ENCODE results near the gene ANKRD6. TPM values are rescaled to one million over a fixed set of nuclear protein-coding genes. Genes with fewer than 3 reads are reported as not detected.

Gene ANKRD6
- total RNA-seq, 1 donor from 2014 or later = 70.9 TPM

DNA sequence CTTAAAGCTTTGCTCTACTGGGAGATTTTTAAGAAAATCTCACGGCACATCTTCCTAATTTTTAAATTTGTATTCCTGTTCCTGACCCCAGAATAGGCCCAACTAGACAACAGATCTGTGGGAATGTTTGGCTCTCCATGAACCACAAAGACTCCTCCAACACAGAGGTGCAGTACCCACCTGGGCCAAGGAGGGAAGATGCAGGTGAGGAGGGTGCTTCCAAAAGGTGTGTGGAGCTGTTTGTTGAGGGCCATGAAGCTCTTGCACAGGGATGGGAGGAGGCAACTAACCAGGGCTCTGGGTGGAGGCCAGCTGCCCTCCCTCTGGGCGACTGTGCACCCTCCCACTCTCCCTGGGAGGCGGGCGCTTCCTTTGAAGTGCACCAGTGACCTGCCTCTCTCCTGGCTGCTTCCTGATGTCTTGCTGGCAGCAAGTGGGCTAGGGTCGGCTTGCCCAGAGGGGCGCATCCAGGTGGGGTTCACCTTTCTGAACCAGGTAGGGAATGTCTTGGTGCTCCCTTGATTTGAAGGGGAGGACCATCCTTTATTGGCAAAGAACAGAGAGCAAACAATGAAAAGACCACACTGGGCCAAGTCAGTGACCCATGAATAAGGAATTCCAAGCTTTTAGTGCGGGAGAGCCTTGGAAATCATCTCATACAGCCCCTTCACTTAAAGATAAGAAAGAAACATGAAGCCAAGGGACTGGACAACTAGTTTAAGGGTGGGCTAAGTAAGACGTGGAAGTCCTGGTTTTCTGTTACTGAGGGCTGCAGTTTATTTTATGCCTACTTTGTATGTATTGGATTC, 76.0 kb downstream of the ANKRD6 start:
- H3K36me3 Mint-ChIP-seq (ENCODE audit: low read depth, unreplicated experiment) = peaks cover 4% of the 10 kb centered on the region
- no peaks in the 10 kb centered on the region for H3K27me3 Mint-ChIP-seq (ENCODE audit: unreplicated experiment)
- H3K4me3 Mint-ChIP-seq (ENCODE audit: unreplicated experiment) = no peak overlapping the region
- TF ChIP-seq, protein P1, sequence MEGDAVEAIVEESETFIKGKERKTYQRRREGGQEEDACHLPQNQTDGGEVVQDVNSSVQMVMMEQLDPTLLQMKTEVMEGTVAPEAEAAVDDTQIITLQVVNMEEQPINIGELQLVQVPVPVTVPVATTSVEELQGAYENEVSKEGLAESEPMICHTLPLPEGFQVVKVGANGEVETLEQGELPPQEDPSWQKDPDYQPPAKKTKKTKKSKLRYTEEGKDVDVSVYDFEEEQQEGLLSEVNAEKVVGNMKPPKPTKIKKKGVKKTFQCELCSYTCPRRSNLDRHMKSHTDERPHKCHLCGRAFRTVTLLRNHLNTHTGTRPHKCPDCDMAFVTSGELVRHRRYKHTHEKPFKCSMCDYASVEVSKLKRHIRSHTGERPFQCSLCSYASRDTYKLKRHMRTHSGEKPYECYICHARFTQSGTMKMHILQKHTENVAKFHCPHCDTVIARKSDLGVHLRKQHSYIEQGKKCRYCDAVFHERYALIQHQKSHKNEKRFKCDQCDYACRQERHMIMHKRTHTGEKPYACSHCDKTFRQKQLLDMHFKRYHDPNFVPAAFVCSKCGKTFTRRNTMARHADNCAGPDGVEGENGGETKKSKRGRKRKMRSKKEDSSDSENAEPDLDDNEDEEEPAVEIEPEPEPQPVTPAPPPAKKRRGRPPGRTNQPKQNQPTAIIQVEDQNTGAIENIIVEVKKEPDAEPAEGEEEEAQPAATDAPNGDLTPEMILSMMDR (IDR thresholded peaks at IDR 0.05; ENCODE audit: unreplicated experiment) = no peak
- H3K9me3 Mint-ChIP-seq (ENCODE audit: unreplicated experiment) = no peaks in the 10 kb centered on the region
- no peak overlapping the region for H3K27ac Mint-ChIP-seq (ENCODE audit: unreplicated experiment)
- H3K4me1 Mint-ChIP-seq (ENCODE audit: unreplicated experiment) = peaks cover 8% of the 10 kb centered on the region
- no peak for DNase-seq (ENCODE audit: low spot score)

DNA sequence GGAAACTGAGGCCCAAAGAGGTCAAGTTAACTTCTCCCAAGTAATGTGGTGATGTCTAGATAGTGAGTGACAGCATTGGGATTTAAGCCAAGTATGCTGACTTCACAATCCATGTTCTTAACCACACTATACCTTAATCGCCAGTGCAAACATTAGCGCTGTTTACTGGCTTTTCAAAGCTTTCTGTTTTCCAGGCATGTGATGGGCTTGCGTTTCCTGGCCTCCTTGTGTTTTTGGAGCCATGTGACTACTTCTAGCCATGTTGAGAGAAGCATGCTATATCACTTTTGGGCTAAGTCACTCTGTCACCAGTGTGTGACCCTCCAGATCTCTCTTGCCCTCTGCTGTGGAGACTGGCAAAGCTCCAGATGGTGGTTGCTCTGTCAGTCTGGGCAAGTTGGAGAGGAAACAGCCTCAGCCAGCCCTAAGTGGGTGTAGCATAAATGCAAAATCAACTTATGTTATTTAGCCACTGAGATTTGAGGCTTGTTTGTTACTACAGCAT, 76.9 kb downstream of the ANKRD6 start:
- no peak overlapping the region for H3K27ac Mint-ChIP-seq (ENCODE audit: unreplicated experiment)
- H3K9me3 Mint-ChIP-seq (ENCODE audit: unreplicated experiment) = no peaks in the 10 kb centered on the region
- H3K4me3 Mint-ChIP-seq (ENCODE audit: unreplicated experiment) = no peak overlapping the region
- TF ChIP-seq, protein P1 (IDR thresholded peaks at IDR 0.05; ENCODE audit: unreplicated experiment) = no peak
- peaks cover 8% of the 10 kb centered on the region for H3K4me1 Mint-ChIP-seq (ENCODE audit: unreplicated experiment)
- no peak for DNase-seq (ENCODE audit: low spot score)
- H3K27me3 Mint-ChIP-seq (ENCODE audit: unreplicated experiment) = no peaks in the 10 kb centered on the region
- H3K36me3 Mint-ChIP-seq (ENCODE audit: low read depth, unreplicated experiment) = peaks cover 4% of the 10 kb centered on the region

DNA sequence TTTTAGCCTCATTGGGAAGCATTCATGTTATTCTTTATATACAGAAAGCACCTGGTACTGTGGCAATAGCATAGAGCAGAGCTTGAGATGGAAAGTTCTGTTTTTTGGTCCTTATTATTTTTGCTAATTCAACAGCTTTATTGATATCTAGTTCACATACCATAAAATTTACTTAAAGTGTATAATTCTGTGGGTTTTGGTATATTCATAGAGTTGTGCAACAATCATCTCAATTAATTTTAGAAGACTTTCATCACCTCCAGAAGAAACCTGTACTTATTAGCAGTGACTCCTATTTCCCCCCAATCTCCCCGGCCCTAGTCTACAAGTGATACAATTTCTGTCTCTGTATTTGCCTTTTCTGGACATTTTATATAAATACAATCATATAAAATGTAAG, 77.4 kb downstream of the ANKRD6 start:
- Mint-ChIP-seq H3K9me3 (ENCODE audit: unreplicated experiment) (no peaks in the 10 kb centered on the region), H3K4me3 (ENCODE audit: unreplicated experiment) (no peak overlapping the region), H3K27me3 (ENCODE audit: unreplicated experiment) (no peaks in the 10 kb centered on the region), H3K36me3 (ENCODE audit: low read depth, unreplicated experiment) (peaks cover 4% of the 10 kb centered on the region), H3K27ac (ENCODE audit: unreplicated experiment) (peak overlapping the region; percentile 61), H3K4me1 (ENCODE audit: unreplicated experiment) (peaks cover 6% of the 10 kb centered on the region)
- TF ChIP-seq, protein P1 (IDR thresholded peaks at IDR 0.05; ENCODE audit: unreplicated experiment) = no peak
- no peak for DNase-seq (ENCODE audit: low spot score)

DNA sequence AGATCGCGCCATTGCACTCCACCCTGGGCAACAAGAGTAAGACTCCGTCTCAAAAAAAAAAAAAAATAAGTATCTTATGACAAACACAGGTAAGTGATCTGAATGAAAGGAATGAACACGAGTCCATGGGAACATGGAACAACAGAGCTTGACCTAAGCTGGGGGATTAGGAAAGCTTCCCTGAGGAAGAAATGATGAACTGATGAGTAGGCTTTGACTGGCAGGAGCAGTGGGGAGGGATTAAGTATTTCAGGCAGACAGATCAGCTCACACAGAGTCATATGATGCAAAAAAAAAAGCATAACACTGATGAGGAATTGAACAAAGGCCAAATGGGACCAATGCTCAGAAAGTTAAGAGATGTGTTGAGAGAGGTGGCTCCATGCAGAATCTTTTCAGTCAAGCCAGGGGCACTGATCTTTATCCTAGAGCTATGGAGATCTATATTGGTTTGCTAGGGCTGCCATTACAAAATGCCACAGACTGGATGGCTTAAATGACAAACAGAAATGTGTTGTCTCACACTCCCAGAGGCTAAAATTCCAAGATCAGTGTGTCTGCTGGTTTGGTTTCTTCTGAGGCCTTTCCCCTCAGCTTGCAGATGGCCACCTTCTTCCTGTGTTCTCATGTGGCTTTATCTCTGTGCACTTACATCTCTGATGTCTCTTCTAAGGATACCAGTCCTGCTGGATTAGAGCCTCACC, 85.6 kb downstream of the ANKRD6 start:
- Mint-ChIP-seq H3K36me3 (ENCODE audit: low read depth, unreplicated experiment) (peaks cover 3% of the 10 kb centered on the region), H3K27ac (ENCODE audit: unreplicated experiment) (no peak overlapping the region), H3K27me3 (ENCODE audit: unreplicated experiment) (no peaks in the 10 kb centered on the region), H3K4me3 (ENCODE audit: unreplicated experiment) (no peak overlapping the region), H3K4me1 (ENCODE audit: unreplicated experiment) (no peaks in the 10 kb centered on the region), H3K9me3 (ENCODE audit: unreplicated experiment) (no peaks in the 10 kb centered on the region)
- TF ChIP-seq, protein P1 (IDR thresholded peaks at IDR 0.05; ENCODE audit: unreplicated experiment) = no peak
- no peak for DNase-seq (ENCODE audit: low spot score)

DNA sequence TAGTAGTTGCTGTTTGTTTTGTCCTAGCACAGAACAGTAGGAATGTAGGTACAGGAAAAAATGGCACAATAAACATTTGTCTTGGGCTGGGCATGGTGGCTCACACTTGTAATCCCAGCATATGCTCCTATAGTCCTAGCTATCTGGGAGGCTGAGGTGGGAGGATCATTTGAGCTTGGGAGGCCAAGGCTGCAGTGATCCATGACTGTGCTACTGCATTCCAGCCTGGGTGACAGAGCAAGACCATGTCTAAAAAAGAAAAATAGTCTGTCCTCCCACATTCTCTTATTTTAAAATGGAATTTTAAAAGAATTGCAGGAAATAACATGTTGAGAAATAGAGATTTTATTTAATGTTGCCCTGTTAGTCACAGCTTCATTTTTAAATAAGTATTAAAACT, 87.8 kb downstream of the ANKRD6 start:
- Mint-ChIP-seq H3K4me3 (ENCODE audit: unreplicated experiment) (no peak overlapping the region), H3K9me3 (ENCODE audit: unreplicated experiment) (no peaks in the 10 kb centered on the region), H3K27me3 (ENCODE audit: unreplicated experiment) (peaks cover under 1% of the 10 kb centered on the region), H3K36me3 (ENCODE audit: low read depth, unreplicated experiment) (peaks cover 3% of the 10 kb centered on the region), H3K27ac (ENCODE audit: unreplicated experiment) (no peak overlapping the region), H3K4me1 (ENCODE audit: unreplicated experiment) (no peaks in the 10 kb centered on the region)
- TF ChIP-seq, protein P1 (IDR thresholded peaks at IDR 0.05; ENCODE audit: unreplicated experiment) = no peak
- no peak for DNase-seq (ENCODE audit: low spot score)
